Fibroblast of mammary gland (primary cell): Measurements from ENCODE around the gene SMOC2.

ENCODE experiments used
- DNase-seq: peaks from one replicate; pipeline ENCODE4 v3.0.0-alpha.2; 2010; ENCODE audit warnings: low read depth
- H3K4me3 ChIP-seq: 2 replicates; pipeline ENCODE4 v1.5.1; 2011; ENCODE audit warnings: low read depth, mild to moderate bottlenecking, low read length, moderate library complexity; ENCODE audit not compliant: control insufficient read depth
- CTCF ChIP-seq: conservative IDR thresholded peaks from 2 replicates; pipeline ENCODE4 v1.5.1; 2011; ENCODE audit warnings: low read depth, low read length, inconsistent platforms; ENCODE audit not compliant: control insufficient read depth, insufficient read depth

Gene SMOC2

GRCh38 chr6:168538892-168539811 is 98.2 kb downstream of the SMOC2 start:
- no peak for TF ChIP-seq CTCF
- no peak for DNase-seq

GRCh38 chr6:168540713-168541291 is 99.8 kb downstream of the SMOC2 start:
- no peak overlapping the region for H3K4me3 ChIP-seq
- TF ChIP-seq CTCF = no peak
- no peak for DNase-seq

More at GRCh38 chr6:168538892-168539811, 98.2 kb downstream of the SMOC2 start:
- H3K4me3 ChIP-seq = no peak overlapping the region

DNA sequence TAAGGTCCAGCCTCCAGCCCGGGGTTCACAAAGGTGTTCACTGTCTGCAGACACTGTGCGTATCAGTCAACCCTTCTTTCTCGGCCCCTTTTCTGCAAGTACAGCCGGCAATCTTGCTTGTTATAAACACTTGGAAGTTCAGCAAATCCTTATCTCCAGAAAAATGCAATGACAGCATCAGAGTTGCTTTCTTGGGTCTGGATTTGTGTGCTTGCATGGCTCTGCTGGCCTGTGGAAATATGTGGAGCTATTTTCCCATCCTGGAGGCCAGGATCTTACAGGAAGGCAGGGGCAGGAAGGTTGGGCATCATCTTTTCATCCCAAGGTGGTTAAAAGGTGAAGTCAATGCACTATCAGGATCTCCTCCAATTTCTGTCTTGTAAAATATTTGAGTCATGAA is 100.3 kb downstream of the SMOC2 start:
- no peak overlapping the region for H3K4me3 ChIP-seq
- no peak for TF ChIP-seq CTCF
- DNase-seq = no peak

- no peak for TF ChIP-seq CTCF
Measured at GRCh38 chr6:168542301-168542700, 101.3 kb downstream of the SMOC2 start.

DNA sequence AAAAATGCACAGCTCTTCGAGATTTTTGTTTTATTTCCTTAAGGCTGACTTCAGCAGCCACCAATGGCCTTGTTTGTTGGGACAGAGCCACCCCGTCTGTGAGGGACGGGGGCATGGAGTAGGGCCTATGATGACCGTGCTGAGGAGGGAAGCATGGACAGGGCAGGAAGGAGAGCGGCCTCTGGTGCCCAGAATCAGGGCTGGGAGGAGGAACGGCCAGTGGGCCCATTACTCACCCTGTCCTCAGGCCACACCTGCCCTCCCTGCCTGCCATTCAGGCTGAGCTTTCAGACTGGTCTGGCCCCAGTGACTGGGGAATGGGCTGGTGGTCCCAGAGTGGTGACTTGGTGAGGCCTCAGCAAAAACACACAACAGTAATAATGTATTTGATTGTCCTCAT is 104.4 kb downstream of the SMOC2 start:
- H3K4me3 ChIP-seq = no peak overlapping the region
- no peak for TF ChIP-seq CTCF
- no peak for DNase-seq

More at GRCh38 chr6:168542301-168542700, 101.3 kb downstream of the SMOC2 start:
- DNase-seq = peak; percentile 44
- no peak overlapping the region for H3K4me3 ChIP-seq

- no peak overlapping the region for H3K4me3 ChIP-seq
- peak; percentile 17 for DNase-seq
- TF ChIP-seq CTCF = no peak
Measured at GRCh38 chr6:168546151-168546550, 105.2 kb downstream of the SMOC2 start.
